Occipital lobe (tissue), 3 donors: ENCODE data around the gene DDR2. TPM values are rescaled to one million over a fixed set of nuclear protein-coding genes. Genes with fewer than 3 reads are reported as not detected.

Source experiments
- DNase-seq: peaks from one replicate; lab custom pipeline; 2025; lab: John Stamatoyannopoulos, UW
- small RNA-seq: library from RNA; depleted of rRNA; stranded (forward); fragments of <200 nt; gene quantifications from one replicate; pipeline ENCODE3, GENCODE V24; 2014
- total RNA-seq: library from RNA; depleted of rRNA; stranded (reverse); fragments of >200 nt; gene quantifications from one replicate; pipeline ENCODE4 v1.2.3, GENCODE V29; 2014

Gene DDR2
- total RNA-seq, 1 donor from 2014 or later = 7.5 TPM

GRCh38 chr1:162829268-162829667, 197.0 kb downstream of the DDR2 start:
- DNase-seq = no peak

- no peak for DNase-seq
These were observed 200.2 kb downstream of the DDR2 start for GRCh38 chr1:162832470-162832869.

GRCh38 chr1:162835157-162835899, 203.1 kb downstream of the DDR2 start:
- DNase-seq = no peak

Small RNAs within 50 kb of the gene (small RNA-seq; reads per million reads assigned to genes)
- not detected for gene RN7SL861P

Other genes starting within 250 kb of the DDR2 start
- gene SH2D1B, start 220.3 kb upstream of the DDR2 start, total RNA-seq = not detected
- 48.4 TPM for gene UHMK1, start 134.6 kb upstream of the DDR2 start, total RNA-seq
- 45.7 TPM for gene UAP1, start 70.7 kb upstream of the DDR2 start, total RNA-seq
- 27.3 TPM for gene HSD17B7, start 158.2 kb downstream of the DDR2 start, total RNA-seq
- 0.31 TPM for gene CCDC190, start 228.7 kb downstream of the DDR2 start, total RNA-seq